HG02759 (cell line): Measurements from ENCODE around the gene ZBTB7C.
"Not testable (repeated sequence)": the region's sequence is repeated elsewhere in the genome, so short reads cannot be mapped to it uniquely, and the experiment has no call there.

Experiments used
- ATAC-seq: cut with Tn5 transposase; IDR thresholded peaks from one replicate; pipeline ENCODE4 v1.9.1; 2021; ENCODE audit warnings: mild to moderate bottlenecking, moderate library complexity; ENCODE audit not compliant: unreplicated experiment

ZBTB7C gene

DNA sequence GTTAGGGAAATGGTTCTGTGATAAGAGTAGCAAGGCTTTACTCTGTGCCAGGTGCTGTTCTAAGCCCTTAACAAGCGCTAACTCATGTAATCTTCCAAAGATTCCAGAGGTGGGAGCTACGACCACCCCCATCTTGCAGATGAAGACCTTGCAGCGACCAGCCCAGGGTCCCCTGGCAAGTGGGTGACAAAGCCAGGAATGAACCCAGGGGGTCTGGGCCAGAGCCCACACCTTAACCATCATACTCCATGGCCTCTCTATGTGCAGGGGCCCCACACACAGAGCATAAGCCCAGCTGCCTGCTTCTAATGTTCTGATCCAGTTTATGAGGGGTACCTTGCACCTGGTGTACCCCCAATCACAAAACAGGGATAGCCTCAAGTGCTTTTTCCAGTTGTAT, 105.3 kb downstream of the ZBTB7C start:
- no peak for ATAC-seq

DNA sequence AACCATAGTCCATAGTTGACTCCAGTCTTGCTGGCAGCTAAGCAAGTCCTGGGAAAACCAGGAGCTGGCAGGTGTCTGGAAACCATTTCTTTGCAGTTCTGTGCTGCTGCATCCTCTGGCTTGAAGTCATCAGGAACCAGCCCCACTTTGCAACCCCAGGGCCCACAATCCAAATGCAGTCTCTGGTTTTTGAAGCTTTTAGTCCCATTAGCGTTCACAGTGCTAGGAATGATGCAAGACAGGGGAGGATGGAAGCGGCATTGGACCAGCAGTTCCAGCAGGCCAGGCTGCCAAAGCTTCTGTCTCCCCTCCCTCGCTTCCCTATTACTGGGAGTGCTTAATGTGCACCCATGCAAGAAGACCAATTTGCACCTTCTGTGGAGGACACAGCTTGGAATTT, 106.4 kb downstream of the ZBTB7C start:
- ATAC-seq = no peak

DNA sequence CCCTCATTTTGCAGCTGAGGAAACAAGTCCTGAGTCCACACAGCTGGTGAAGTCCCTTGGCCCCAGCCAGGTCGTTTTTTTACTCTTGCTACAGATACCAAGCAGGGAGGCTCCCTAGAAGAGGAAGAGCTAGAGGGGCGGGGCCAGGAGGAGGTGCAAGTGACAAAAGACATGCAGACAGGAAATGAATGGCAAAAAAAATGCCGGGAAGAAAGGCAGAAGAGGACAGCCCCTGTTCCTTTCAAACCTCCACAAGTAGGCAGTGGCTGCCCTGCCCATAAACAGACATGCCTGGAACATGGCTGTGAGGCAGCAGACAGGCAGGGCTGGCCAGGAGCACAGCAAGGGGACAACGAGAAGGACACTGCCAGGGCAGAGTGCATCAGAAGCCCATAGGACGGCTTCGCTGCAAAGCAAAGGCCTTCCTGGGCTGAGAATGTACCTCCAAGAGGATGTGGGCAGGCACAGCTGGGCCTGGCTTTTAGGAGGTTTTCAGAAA, 108.7 kb downstream of the ZBTB7C start:
- no peak for ATAC-seq

DNA sequence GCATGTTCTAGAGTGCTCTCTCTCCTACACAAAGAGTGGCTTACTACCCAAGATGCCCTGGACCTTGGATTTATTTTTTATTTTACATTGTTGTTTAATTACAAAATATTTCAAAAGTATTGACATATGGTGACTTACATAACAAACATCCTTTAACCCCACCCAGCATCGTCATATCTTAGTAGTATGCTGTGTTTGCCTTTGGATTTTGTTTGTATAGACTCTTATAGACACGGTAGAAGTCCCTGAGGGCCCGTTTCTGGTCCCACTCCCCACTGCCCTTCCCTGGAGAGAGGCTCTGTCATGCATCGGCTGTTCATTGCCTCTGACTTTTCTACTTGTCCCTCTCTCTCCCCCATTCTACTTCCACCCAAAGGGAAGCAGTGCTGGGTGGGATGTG, 112.0 kb downstream of the ZBTB7C start:
- ATAC-seq = no peak

DNA sequence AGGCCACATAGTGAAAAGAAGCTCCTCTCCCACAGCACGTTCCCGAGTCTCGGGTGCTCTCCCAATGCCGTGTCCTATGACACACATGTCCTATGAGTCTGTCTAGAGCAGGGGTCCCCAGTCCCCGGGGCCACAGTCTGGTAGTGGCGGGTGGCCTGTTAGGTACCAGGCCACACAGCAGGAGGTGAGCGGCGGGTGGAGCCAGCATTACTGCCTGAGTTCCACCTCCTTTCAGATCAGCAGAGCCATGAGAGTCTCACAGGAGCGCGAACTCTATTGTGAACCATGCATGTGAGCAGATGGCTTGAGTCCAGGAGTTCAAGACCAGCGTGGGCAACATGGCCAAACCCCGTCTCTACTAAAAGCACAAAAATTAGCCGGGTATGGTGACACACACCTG, 112.6 kb downstream of the ZBTB7C start:
- no peak for ATAC-seq

DNA sequence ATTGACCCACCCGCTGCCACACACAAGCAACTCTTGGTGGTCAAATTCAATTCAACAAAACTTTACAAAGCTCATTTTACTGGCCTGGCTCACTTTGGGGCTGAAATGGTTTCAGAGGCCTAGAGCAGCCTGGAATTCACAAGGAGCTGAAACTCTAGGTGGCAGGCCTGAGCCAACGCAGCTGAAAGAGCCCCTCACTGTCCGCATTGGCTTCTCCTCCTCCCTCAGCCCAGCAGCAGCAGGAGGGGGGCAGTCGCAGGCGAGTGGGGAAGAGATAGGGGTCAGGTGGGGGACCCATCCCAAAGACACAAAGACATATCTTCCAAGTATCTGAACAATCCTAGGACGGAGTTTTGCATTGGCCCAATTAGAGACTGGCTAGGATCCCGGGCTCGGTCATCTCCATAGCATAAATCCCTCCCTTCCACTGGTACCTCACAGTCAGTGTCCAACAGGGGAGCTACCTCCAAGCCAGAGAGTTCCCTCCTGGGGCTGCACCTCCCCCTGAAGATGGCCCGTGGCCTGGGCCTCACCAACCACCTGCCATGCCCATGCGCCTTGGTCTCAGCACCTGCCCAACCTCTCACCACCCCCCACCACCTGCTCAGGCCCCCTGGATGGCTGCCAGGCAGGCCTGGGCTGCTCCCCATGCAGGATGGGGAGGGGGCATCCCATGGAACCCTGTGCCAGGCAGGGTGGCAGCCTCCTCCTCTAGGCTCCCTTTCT, 113.4 kb downstream of the ZBTB7C start:
- ATAC-seq = no peak

DNA sequence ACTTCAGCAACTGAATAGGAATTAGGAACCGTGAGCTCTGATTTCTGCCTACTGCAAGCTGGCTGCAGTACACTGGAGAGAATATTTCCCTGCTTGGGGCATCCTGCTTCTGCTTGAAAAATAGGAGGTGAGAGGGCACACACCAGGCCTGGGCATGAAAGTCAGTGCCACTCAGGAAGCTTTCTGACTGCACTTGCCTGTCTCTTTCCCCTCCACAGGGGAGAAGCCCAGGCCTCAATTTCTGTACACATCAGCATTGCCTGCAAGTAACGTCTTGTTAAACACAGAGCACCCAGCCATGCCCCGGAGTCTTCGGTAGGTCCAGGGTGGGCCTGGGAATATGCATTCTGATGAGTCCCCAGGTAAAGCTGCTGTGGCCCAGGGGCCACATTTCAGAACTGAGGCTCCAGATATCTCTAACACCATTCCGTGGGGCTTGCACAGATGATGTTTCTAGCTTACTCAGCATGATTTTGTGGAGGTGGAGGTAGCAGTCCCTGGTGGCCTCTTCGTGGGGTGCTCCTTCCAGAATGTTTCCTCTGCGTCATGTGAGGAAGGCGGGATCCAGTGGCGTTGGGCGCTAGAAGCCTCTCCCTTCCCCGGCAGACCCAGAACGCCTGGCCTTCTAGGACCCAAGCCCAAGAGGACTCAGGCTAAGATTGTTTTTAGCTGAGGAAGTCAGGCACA, 114.1 kb downstream of the ZBTB7C start:
- ATAC-seq = no peak

DNA sequence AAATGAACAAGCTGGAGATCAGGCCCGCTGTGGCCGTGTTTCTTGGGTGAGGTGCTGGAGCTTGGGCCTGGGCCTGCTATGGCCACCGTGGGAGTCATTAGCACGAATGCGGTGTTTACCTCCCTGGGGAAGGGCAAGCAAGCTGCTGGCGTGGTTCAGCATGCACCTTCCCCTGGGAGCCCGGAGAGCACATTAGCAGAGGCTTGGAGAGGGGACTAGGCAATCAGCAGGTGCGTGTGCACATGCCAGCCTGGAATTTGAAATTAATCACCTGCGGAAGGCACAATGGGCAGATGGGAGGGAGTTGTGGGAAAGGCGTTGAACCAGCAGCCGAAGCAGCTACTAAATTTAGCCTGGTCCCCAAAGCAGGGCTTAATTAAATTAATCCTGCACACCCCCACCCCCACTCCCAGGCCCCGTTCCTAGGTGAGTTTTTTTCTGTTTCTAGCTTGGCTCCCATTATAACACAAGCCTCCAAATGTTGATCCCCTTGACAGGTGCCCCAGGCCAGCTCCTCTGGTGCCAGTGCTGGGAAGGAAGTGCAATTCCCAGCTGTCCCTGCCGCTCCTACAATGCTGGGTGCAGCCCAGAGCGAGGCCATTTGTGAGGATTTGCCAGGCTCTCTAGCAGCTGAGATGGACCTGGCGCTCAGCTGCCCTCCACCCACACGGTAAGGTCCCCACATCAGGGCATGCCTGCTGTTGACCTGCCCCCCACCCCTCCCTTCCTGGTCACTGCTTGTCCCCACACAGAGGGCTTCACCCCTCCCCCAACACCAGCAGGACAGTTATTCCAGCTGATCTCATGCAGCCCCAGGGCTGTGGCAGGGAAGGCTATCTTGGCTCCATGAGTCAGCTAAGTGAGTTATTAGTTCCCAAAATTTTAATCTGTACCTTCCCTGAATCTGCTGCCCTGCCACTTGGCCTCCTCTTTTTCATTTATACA, 115.0 kb downstream of the ZBTB7C start:
- ATAC-seq = no peak

DNA sequence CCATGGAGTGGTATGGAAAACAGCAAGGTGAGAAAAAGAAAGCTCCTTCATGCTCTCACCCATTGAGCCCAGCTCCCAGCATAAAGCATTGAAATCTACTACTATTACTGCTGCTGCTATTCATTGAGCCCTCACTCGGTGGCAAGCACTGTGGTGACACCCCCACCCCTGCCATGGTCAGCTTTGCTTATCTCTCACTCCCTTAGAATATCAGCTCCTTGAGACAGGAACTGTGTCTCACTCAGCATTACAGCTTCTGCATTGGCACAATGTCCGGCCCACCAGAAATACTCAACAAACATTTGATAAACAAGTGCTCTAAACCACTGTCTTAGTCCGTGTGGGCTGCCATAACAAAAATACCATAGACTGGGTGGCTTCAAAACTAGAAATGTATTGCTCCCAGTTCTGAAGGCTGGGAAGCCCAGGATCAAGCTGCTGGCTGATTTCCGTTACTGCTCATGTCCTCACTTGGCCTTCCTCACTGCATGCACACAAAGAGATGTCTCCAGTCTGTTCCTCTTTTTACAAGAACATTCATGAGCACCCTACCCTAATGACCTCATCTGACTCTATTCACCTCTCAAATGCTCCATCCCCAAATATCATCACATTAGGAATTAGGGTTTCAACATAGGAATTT, 116.3 kb downstream of the ZBTB7C start:
- ATAC-seq = no peak

DNA sequence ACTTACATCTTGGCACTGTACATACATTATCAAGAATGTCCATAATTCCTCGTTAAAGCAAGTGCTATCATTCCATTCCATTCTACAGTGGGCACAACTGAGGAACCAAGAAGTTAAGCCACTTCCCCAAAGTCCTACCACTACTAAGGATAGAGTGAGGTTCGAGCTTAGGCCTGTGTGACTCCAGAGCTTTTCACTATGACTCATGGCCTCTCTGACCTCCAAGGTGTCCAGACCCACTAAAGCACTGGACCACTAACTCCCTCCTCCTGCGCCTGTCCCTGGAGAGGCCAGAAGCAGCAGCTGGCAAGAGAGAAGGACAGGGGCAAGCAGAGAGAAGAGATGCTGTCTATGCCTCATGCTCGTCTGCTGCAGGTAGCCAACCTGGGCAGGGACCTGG, 117.0 kb downstream of the ZBTB7C start:
- ATAC-seq = no peak

DNA sequence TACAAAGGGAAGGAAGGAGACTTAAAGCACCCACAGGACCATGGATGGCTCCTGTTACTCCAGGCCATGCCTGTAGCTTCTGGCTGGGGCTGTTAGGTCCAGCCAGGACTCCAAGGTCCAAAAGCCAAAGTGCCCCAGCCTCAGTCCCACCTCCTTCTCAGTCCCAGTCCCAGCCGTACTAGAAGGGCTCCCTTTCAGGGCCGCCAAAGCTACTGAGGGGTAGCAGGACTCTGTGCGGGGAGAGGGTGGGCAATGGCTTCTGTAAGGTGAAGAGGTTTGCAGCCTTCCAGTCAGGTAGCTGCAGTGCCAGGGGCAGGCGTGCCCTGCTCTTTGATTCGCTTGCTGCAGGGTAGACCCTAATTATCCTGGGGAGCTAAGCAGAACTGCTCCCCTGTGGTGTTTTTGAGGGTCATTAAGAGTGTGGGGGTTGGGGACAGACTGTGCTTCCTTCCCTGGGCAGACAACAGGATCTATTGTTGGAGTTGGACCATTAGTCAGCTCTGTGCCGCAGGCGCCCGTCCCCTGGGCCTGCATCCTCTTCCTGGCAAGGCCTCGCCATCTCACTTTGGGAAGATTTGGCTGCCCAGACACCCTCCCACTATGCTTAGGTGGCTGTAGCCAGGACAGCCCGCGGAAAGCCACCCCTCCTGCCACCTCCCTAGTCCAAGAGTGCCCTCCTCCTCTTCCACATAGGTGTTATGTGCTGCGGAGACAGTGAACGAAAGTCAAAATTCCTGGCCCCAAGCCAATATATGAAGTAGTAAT, 118.8 kb downstream of the ZBTB7C start:
- ATAC-seq = no peak

DNA sequence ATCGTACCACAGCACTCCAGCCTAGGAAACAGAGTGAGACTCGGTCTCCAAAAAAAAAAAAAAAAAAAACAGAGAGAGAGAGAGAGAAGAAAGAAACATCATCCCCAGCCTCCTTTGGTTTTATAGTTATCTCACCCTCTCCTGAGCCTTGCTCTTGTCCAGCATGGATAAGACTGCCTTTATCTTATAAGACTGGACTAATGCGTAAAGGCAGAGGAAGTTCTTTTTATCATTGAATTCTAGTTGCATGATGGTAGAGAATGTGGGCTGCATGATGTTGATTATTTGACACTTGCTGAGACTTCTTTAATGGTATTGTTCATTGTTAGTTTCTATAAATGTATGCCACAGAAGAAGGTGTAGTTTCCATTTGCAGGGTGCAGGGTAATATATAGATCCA, 124.4 kb downstream of the ZBTB7C start:
- no peak for ATAC-seq

DNA sequence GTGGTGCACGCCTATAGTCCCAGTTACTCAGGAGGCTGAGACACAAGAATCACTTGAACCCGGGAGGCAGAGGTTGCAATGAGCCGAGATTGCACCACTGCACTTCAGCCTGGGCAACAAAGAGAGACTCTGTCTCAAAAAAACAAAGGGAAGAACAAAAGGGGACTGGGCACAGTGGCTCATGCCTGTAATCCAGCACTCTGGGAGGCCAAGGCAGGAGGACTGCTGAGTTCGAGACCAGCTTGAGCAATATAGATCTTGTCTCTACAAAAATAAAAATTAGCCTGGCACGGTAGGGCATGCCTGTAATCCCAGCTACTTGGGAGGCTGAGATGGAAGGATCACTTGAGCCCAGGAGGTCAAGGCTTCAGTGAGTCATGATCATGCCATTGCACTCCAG, 125.2 kb downstream of the ZBTB7C start:
- ATAC-seq = not testable (repeated sequence)

DNA sequence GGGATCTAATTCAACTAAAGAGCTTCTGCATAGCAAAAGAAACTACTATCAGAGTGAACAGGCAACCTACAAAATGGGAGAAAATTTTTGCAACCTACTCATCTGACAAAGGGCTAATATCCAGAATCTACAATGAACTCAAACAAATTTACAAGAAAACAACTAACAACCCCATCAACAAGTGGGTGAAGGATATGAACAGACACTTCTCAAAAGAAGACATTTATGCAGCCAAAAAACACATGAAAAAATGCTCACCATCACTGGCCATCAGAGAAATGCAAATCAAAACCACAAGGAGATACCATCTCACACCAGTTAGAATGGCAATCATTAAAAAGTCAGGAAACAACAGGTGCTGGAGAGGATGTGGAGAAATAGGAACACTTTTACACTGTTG, 127.7 kb downstream of the ZBTB7C start:
- not testable (repeated sequence) for ATAC-seq

DNA sequence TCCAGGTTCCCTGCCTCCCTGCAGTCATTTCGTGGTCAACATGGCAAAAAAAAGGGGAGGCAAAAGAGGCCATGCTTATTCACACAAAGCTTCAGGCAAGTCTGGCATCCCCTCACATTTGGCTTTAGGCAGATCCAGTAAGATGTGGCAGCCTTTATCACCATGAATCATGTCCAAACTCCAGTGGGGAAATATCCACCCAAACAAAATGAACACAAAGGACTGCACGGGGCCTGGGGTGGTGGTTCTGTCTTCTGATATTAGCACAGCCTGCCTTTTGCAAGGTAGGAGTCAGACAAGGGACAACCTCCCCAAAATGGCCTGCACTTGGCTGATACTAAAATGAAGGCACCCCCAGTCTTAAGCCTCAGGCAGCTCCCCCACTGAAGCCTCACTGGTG, 129.9 kb downstream of the ZBTB7C start:
- no peak for ATAC-seq

DNA sequence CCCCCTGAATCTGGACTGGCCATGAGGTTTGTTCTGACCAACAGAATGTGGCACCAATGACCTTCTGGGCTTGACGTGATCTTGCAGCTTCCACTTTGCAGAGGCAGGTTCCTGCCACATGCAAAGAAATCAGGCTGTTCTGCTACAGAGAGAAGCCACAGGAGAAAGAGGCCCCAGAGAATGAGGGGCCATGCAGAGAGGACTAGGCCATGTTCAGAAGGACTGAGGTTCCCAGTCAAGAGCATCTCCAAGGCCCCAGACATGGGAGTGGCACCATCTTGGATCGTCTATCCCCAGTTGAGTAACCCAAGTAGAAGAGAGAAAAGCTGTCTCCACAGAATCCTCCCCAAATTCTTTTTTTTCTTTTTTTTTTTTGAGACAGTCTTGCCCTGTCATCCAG, 131.1 kb downstream of the ZBTB7C start:
- no peak for ATAC-seq

DNA sequence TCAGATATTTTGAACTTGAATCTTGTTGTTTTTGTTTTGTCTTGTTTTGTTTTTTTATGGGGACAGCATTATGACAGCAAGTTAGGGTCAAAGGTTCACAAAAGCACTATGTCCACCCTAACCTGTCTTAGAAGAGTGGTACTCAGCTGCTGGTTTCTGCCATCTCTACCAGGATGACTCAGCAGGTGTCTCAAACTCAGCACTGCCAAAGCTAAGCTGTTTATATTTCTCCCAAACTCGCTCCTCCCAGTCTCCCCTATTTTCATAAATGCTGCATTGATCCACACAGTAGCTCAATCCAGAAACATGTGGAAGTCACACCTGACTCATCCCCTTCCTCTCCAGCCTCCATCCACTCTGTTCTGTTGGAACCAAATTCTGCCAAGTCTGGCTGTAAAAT, 134.9 kb downstream of the ZBTB7C start:
- no peak for ATAC-seq

DNA sequence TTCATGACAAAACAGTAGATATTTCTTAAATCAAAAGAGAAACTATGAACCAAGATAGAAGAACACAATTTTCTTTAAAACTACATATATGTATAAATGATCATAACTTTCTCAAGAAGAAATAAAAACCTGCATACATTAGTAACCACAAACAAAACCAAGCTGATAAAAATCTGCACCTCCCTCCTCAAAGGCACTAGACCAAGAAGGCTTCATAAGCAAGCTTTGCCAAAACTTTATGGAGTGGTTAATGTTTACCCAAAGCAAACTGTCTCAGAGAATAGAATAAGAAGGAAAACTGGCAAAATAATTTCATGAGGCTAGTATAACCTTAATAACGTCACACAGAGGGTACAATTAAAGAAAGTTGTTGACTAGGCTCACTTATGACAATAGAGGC, 138.3 kb downstream of the ZBTB7C start:
- ATAC-seq = no peak

DNA sequence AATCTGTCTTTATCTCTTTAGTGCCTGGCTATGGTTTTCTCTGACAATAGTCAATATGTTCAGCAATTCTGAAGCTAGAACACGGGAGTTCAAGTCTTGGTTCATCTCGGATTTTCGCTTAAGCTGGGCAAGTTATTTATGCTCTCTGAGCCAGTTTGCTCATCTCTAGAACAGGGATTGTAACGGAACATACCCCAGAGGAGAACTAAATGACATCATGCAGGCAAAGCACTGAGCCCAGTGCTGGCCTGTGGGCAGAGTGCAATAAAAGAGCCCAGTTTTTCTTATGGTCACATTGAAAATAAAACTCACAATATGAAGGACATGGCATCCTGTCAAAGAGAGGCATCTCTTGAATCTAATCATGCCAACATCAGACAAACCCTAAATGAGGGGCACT, 143.9 kb downstream of the ZBTB7C start:
- ATAC-seq = no peak
